ENCODE results near the gene TP53TG3C.
"Not testable (repeated sequence)": the region's sequence is repeated elsewhere in the genome, so short reads cannot be mapped to it uniquely, and the experiment has no call there.

The TP53TG3C gene

DNA sequence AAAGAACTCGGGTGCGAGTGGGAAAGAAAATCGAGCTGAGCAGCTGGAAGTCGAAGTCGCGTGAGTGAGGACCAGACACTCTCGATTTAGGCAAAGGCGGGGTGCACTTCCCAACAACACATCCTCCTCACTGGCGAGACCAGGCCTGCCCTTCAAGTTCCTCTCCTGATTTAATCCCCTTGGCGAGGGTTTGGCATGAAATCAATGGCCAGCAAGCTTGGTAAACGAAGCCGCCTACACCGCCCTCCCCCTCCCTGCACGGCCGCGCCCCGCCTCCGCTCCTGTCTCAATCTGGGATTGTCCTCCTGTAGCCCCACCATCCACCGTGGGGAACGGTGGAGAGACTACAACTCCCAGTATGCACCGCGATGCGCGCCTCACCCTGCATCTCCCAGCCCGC lies at the start of gene TP53TG3C:
TP53TG3C (plus strand) TSS at position 301 of the 400 bp plus-strand sequence; CDS start at position 369, 68 bp downstream.
- DNase-seq (ENCODE audit: low read depth in 2 of 3, low spot score in 2 of 3) = not testable (repeated sequence)
